IMR-90 (cell line): Measurements from ENCODE around the gene VOPP1. TPM values are rescaled to one million over a fixed set of nuclear protein-coding genes. Genes with fewer than 3 reads are reported as not detected.

Experiments used
- ATAC-seq: fragments of 200-7000 bp; cut with Tn5 transposase; 2 replicates; pipeline ENCODE4 v1.9.1; 2020; ENCODE audit warnings: low read depth, mild to moderate bottlenecking, moderate library complexity
- BruUV-seq: library from RNA; stranded (reverse); fragments of 400-500 nt; replicated peaks from 2 replicates; lab custom pipeline; 2021; lab: Mats Ljungman, UMichigan
- CTCF ChIA-PET: fragments of 300-600 bp; formaldehyde crosslinking; extraction: SDS; loops from one replicate; lab custom pipeline; 2021; ENCODE audit warnings: antibody characterized with exemption; lab: Yijun Ruan, JAX
- POLR2A ChIA-PET: fragments of 300-600 bp; sonication (Branson Sonifier 250); formaldehyde crosslinking; loops from one replicate; lab custom pipeline; 2022; ENCODE audit warnings: antibody characterized with exemption; ENCODE audit not compliant: unreplicated experiment; lab: Charles Lee
- DNase-seq: peaks from one replicate; pipeline ENCODE4 v3.0.0; 2013
- H2AFZ ChIP-seq: replicated peaks from 2 replicates; pipeline ENCODE3; 2013; ENCODE audit warnings: low read length, mild to moderate bottlenecking; ENCODE audit not compliant: poor library complexity
- H2AK5ac ChIP-seq: 2 replicates; pipeline ENCODE4 v1.6.1; 2013; ENCODE audit warnings: low read depth, low read length, inconsistent platforms
- H2AK9ac ChIP-seq: replicated peaks from 2 replicates; pipeline ENCODE3; 2013; ENCODE audit warnings: mild to moderate bottlenecking, low read depth, low read length, moderate library complexity; ENCODE audit not compliant: poor library complexity
- H2BK120ac ChIP-seq: 2 replicates; pipeline ENCODE4 v1.6.1; 2013; ENCODE audit warnings: low read depth, low read length, inconsistent platforms
- H2BK15ac ChIP-seq: 3 replicates; pipeline ENCODE4 v1.6.1; 2013; ENCODE audit warnings: low read depth, low read length, inconsistent platforms
- H2BK20ac ChIP-seq: 2 replicates; pipeline ENCODE4 v1.6.1; 2013; ENCODE audit warnings: low read depth, mild to moderate bottlenecking, inconsistent platforms, low read length, moderate library complexity
- H2BK5ac ChIP-seq: 2 replicates; pipeline ENCODE4 v1.6.1; 2013; ENCODE audit warnings: mild to moderate bottlenecking, low read depth, low read length, inconsistent platforms; ENCODE audit not compliant: poor library complexity, severe bottlenecking
- H3K14ac ChIP-seq: replicated peaks from 2 replicates; pipeline ENCODE4 v1.6.1; 2013; ENCODE audit warnings: low read depth, low read length, inconsistent platforms
- H3K18ac ChIP-seq: 2 replicates; pipeline ENCODE4 v1.6.1; 2013; ENCODE audit warnings: low read depth, low read length, control low read depth
- H3K23ac ChIP-seq: 2 replicates; pipeline ENCODE4 v1.6.1; 2013; ENCODE audit warnings: low read depth, low read length, inconsistent platforms
- H3K27ac ChIP-seq: 2 replicates; pipeline ENCODE4 v1.5.1; 2013; ENCODE audit warnings: mild to moderate bottlenecking, control low read depth, low read length; ENCODE audit not compliant: insufficient read depth
- H3K27me3 ChIP-seq: 2 replicates; pipeline ENCODE4 v1.6.1; 2013; ENCODE audit warnings: low read length; ENCODE audit not compliant: control insufficient read depth, insufficient read depth
- H3K36me3 ChIP-seq: 2 replicates; pipeline ENCODE4 v1.6.1; 2013; ENCODE audit warnings: low read length, mixed read lengths; ENCODE audit not compliant: control insufficient read depth, insufficient read depth
- H3K4ac ChIP-seq: 2 replicates; pipeline ENCODE4 v1.6.1; 2013; ENCODE audit warnings: low read depth, low read length, inconsistent platforms
- H3K4me1 ChIP-seq: 2 replicates; pipeline ENCODE4 v1.6.1; 2013; ENCODE audit warnings: low read length, mixed read lengths; ENCODE audit not compliant: control insufficient read depth, insufficient read depth
- H3K4me2 ChIP-seq: 2 replicates; pipeline ENCODE4 v1.6.1; 2013; ENCODE audit warnings: low read depth, mild to moderate bottlenecking, control low read depth, low read length, moderate library complexity
- H3K4me3 ChIP-seq: 2 replicates; pipeline ENCODE4 v1.5.1; 2013; ENCODE audit warnings: low read depth, mild to moderate bottlenecking, control low read depth, low read length, moderate library complexity; ENCODE audit not compliant: insufficient read depth
- H3K56ac ChIP-seq: 2 replicates; pipeline ENCODE4 v1.6.1; 2013; ENCODE audit warnings: low read length, inconsistent platforms; ENCODE audit not compliant: insufficient read depth; ENCODE audit errors: extremely low read depth
- H3K79me1 ChIP-seq, 2 experiments: 2 replicates each; pipeline ENCODE4 v1.6.1; 2013; ENCODE audit warnings: low read length in 2 of 2, inconsistent platforms in 1 of 2, low read depth in 1 of 2
- H3K9ac ChIP-seq: 2 replicates; pipeline ENCODE4 v1.6.1; 2013; ENCODE audit warnings: low read depth, low read length, control low read depth
- H3K9me1 ChIP-seq: 2 replicates; pipeline ENCODE4 v1.6.1; 2013; ENCODE audit warnings: low read length, inconsistent platforms; ENCODE audit not compliant: insufficient read depth
- H3K9me3 ChIP-seq: 2 replicates; pipeline ENCODE4 v1.6.1; 2013; ENCODE audit warnings: low read length; ENCODE audit not compliant: control insufficient read depth, insufficient read depth
- H4K20me1 ChIP-seq: 2 replicates; pipeline ENCODE4 v1.6.1; 2013; ENCODE audit warnings: low read length, inconsistent platforms; ENCODE audit not compliant: insufficient read depth
- H4K5ac ChIP-seq: 2 replicates; pipeline ENCODE4 v1.6.1; 2013; ENCODE audit warnings: mild to moderate bottlenecking, low read depth, low read length, control low read depth
- H4K8ac ChIP-seq, 2 experiments: 2 replicates each; pipeline ENCODE4 v1.6.1; 2013; ENCODE audit warnings: low read depth in 2 of 2, low read length in 2 of 2, control low read depth in 1 of 2, inconsistent platforms in 1 of 2
- H4K91ac ChIP-seq: 2 replicates; pipeline ENCODE4 v1.6.1; 2013; ENCODE audit warnings: low read depth, low read length, inconsistent platforms; ENCODE audit not compliant: insufficient read depth
- BHLHE40 ChIP-seq: fragments of 150-350 bp; IDR thresholded peaks from 2 replicates; pipeline ENCODE4 v1.6.1; 2016; ENCODE audit warnings: mild to moderate bottlenecking, low read depth, low read length
- CEBPB ChIP-seq: IDR thresholded peaks from 2 replicates; pipeline ENCODE4 v1.6.1; 2012; ENCODE audit warnings: low read depth, low read length, improper control_type of control experiment
- CHD1 ChIP-seq: IDR thresholded peaks from 2 replicates; pipeline ENCODE4 v1.6.1; 2012; ENCODE audit warnings: low read depth, low read length, improper control_type of control experiment
- FOS ChIP-seq: fragments of 150-350 bp; IDR thresholded peaks from 2 replicates; pipeline ENCODE4 v1.6.1; 2016; ENCODE audit warnings: low read depth, low read length
- MAFK ChIP-seq: IDR thresholded peaks from 2 replicates; pipeline ENCODE4 v1.6.1; 2012; ENCODE audit warnings: low read depth, low read length, improper control_type of control experiment
- MAZ ChIP-seq: IDR thresholded peaks from 2 replicates; pipeline ENCODE4 v1.6.1; 2012; ENCODE audit warnings: low read depth, mild to moderate bottlenecking, low read length, improper control_type of control experiment, moderate library complexity, borderline replicate concordance
- MXI1 ChIP-seq: IDR thresholded peaks from 2 replicates; pipeline ENCODE4 v1.6.1; 2012; ENCODE audit warnings: low read depth, mild to moderate bottlenecking, low read length, moderate library complexity, borderline replicate concordance
- POLR2A ChIP-seq: IDR thresholded peaks from 2 replicates; pipeline ENCODE4 v1.6.1; 2012; ENCODE audit warnings: mild to moderate bottlenecking, low read depth, low read length
- RAD21 ChIP-seq: IDR thresholded peaks from 2 replicates; pipeline ENCODE4 v1.6.1; 2012; ENCODE audit warnings: low read length, improper control_type of control experiment
- RCOR1 ChIP-seq: IDR thresholded peaks from 2 replicates; pipeline ENCODE4 v1.6.1; 2012; ENCODE audit warnings: mild to moderate bottlenecking, low read length, improper control_type of control experiment; ENCODE audit not compliant: insufficient replicate concordance
- RFX5 ChIP-seq: IDR thresholded peaks from 2 replicates; pipeline ENCODE4 v1.8.0; 2012; ENCODE audit warnings: low read depth, mild to moderate bottlenecking, low read length, moderate library complexity
- SMC3 ChIP-seq: fragments of 150-350 bp; IDR thresholded peaks from 2 replicates; pipeline ENCODE4 v1.6.1; 2016; ENCODE audit warnings: low read depth, mild to moderate bottlenecking, antibody characterized with exemption, low read length, moderate library complexity
- WGBS, 2 experiments: methylation state at CpG; one replicate each; pipeline versions ENCODE4 v1.1.5 to v1.1.7; 2013; ENCODE audit warnings: missing lambda C conversion rate in 2 of 2; ENCODE audit not compliant: insufficient read length in 1 of 2; ENCODE audit errors: extremely low coverage in 2 of 2; 5-methylcytosine and 5-hydroxymethylcytosine counted together
- dilution Hi-C: fragments of 300-500 bp; cut with HindIII; formaldehyde crosslinking; loops from one replicate; pipeline ENCODE4 v1.14.3; 2018; ENCODE audit warnings: low sequenced_read_pairs; ENCODE audit not compliant: unreplicated experiment
- in situ Hi-C: fragments of 300-500 bp; cut with MboI; formaldehyde crosslinking; loops from 3 replicates; pipeline ENCODE4 v1.14.3; 2019; ENCODE audit warnings: low sequenced_read_pairs, inconsistent platforms, mixed read lengths
- intact Hi-C: fragments of 100-400 bp; cut with micrococcal nuclease; formaldehyde crosslinking; loops from 2 replicates; pipeline ENCODE4 v1.10.0; 2022
- polyA plus RNA-seq, 3 experiments: library from polyadenylated mRNA; depleted of rRNA; stranded (reverse); fragments of >200 nt; gene quantifications; 2 replicates each; pipeline ENCODE4 v1.2.3, GENCODE V29; 2012; ENCODE audit warnings: low replicate concordance in 1 of 3
- total RNA-seq: library from RNA; depleted of rRNA; stranded (reverse); fragments of >200 nt; gene quantifications from 2 replicates; pipeline ENCODE4 v1.2.3, GENCODE V29; 2012
- TF ChIP-seq, protein P1 (sequence below): fragments of 150-350 bp; IDR thresholded peaks from 2 replicates; pipeline ENCODE4 v1.6.1; 2016; ENCODE audit warnings: low read depth, mild to moderate bottlenecking, low read length, moderate library complexity, borderline replicate concordance
- TF ChIP-seq, protein P2 (sequence below): fragments of 150-350 bp; IDR thresholded peaks from 2 replicates; pipeline ENCODE4 v1.6.1; 2017; ENCODE audit warnings: mild to moderate bottlenecking, antibody characterized with exemption, low read length, low read depth

Gene VOPP1
- total and polyA plus RNA-seq, 2 of the 4 experiments (the other 2 are of a cell fraction): 60.2 to 94.5 TPM

DNA sequence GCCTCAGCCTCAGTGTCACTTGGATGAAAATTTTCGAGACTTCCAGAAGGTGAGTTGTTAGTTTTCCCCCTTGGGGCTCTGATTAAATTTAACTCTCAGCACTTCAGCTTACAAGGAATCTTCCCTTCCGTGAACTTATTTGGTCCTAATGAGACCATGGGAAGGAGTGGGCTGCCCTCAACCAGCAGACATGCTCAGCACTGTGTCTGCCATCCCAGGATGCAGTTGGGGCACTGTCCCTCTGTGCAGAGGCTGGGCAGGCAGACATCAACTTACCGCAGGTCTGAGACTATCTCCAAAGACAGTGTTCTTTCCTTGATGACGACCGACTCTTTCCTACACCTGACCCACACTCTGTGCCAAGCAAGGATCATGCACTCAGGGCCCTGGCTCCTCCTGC, 36.7 kb downstream of the VOPP1 start:
- H3K27me3 ChIP-seq: no peaks in the 10 kb centered on the region
- no peak overlapping the region for H3K56ac ChIP-seq
- peak overlapping the region; percentile 53 for H3K4ac ChIP-seq
- H4K8ac ChIP-seq: no peak overlapping the region
- peaks cover 80% of the 10 kb centered on the region for H4K20me1 ChIP-seq
- DNase-seq (no peak), ATAC-seq (no peak)
- peaks cover 49 to 92% of the 10 kb centered on the region in 2 experiments for H3K79me1 ChIP-seq
- intact Hi-C loops: no loop called here
- in situ Hi-C loops: no loop called here
- CTCF ChIA-PET: no interaction called here
- no peak overlapping the region for H2BK5ac ChIP-seq
- dilution Hi-C loops: no loop called here
- no peak overlapping the region; the same call in 1 of the 2 replicates for H3K14ac ChIP-seq
- no peak overlapping the region for H3K23ac ChIP-seq
- H2AK9ac ChIP-seq: no peak overlapping the region
- H3K9me3 ChIP-seq: no peaks in the 10 kb centered on the region
- no peak overlapping the region for H2BK120ac ChIP-seq
- no peak overlapping the region for H4K5ac ChIP-seq
- H3K18ac ChIP-seq: no peak overlapping the region
- H2AK5ac ChIP-seq: peak overlapping the region; percentile 81; the same call in 1 of the 2 replicates
- H3K9me1 ChIP-seq: peaks cover 57% of the 10 kb centered on the region
- H3K4me2 ChIP-seq: no peak overlapping the region
- no peak overlapping the region for H3K27ac ChIP-seq
- TF ChIP-seq RCOR1 (no peak), CEBPB (no peak), BHLHE40 (no peak), CHD1 (no peak), POLR2A (no peak), FOS (no peak), SMC3 (no peak), MAZ (no peak), MAFK (no peak), MXI1 (no peak), RAD21 (no peak), RFX5 (no peak)
- TF ChIP-seq, protein P1, sequence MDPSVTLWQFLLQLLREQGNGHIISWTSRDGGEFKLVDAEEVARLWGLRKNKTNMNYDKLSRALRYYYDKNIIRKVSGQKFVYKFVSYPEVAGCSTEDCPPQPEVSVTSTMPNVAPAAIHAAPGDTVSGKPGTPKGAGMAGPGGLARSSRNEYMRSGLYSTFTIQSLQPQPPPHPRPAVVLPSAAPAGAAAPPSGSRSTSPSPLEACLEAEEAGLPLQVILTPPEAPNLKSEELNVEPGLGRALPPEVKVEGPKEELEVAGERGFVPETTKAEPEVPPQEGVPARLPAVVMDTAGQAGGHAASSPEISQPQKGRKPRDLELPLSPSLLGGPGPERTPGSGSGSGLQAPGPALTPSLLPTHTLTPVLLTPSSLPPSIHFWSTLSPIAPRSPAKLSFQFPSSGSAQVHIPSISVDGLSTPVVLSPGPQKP: no peak
- TF ChIP-seq, protein P2, sequence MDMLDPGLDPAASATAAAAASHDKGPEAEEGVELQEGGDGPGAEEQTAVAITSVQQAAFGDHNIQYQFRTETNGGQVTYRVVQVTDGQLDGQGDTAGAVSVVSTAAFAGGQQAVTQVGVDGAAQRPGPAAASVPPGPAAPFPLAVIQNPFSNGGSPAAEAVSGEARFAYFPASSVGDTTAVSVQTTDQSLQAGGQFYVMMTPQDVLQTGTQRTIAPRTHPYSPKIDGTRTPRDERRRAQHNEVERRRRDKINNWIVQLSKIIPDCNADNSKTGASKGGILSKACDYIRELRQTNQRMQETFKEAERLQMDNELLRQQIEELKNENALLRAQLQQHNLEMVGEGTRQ: no peak
- no peak overlapping the region for H2BK15ac ChIP-seq
- BruUV-seq: no TSS peak
- peaks cover 2% of the 10 kb centered on the region; the same call in 1 of the 2 replicates for H3K36me3 ChIP-seq
- H3K4me3 ChIP-seq: no peak overlapping the region
- H2AFZ ChIP-seq: no peak overlapping the region
- H4K91ac ChIP-seq: no peak overlapping the region
- H3K9ac ChIP-seq: no peak overlapping the region
- no CpG with 5 or more reads among the region's 5 CpGs for WGBS, 2 experiments
- H3K4me1 ChIP-seq: peaks cover 35% of the 10 kb centered on the region
- POLR2A ChIA-PET: no interaction called here
- H2BK20ac ChIP-seq: no peak overlapping the region
